ENCODE data around the gene SMG6. TPM values are rescaled to one million over a fixed set of nuclear protein-coding genes. Genes with fewer than 3 reads are reported as not detected.

SMG6 gene
- total and polyA plus RNA-seq, 2 donors: 30.0 to 31.0 TPM

DNA sequence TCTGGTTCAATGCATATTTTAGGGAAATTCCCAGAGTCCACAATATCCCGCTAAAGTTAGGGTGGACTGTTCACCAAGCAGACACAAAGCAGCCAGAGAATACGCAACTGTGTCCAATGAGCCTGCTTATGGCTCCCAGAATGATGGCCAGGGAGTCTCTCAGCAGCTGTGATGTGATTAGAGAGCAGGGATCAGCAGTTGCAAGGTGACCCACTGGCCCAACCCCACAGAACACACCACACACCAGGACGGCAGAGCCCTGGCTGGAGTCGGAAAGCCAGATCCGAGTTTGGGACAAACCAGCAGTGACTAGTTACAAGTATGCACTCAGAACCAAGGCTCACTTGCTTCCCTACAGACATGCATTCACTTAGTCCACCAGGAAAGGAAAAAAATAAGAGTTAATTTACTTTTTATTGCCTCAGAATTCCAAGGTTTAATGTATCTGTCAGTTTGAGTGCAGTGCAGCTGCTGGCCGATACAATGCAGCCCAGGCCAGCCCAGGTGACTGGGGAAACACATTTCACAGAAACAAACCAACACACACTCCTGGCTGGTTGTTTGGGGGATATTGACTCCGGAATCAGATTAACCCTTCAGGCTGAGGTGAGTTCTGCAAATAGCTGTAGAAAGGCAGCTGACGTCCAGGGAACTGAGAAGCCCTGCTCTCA is 127.0 kb downstream of the SMG6 start:
- no peak for DNase-seq (ENCODE audit: low read depth in 6 of 9, low spot score in 9 of 9)
- no peak overlapping the region for H3K4me3 ChIP-seq (ENCODE audit: low read length in 2 of 2)
- peaks cover 59 to 75% of the 10 kb centered on the region in 2 donors for H3K36me3 ChIP-seq (ENCODE audit: control insufficient read depth in 2 of 2, insufficient read depth in 2 of 2, low read length in 1 of 2)
- H3K27me3 ChIP-seq (ENCODE audit: control insufficient read depth in 2 of 2, insufficient read depth in 1 of 2, low read length in 1 of 2): no peaks in the 10 kb centered on the region
- peaks cover 0 to 7% of the 10 kb centered on the region in 2 donors for H3K9me3 ChIP-seq (ENCODE audit: control insufficient read depth in 2 of 2, insufficient read depth in 1 of 2, low read length in 1 of 2)
- WGBS: 93% methylated on average over 8 of the region's 8 CpGs
- peak overlapping the region; percentile 50 to 58 for H3K27ac ChIP-seq (ENCODE audit: low read depth in 1 of 2, low read length in 1 of 2)
- H3K4me1 ChIP-seq (ENCODE audit: control insufficient read depth in 2 of 2, insufficient read depth in 2 of 2, low read length in 2 of 2): peaks cover 0 to 77% of the 10 kb centered on the region in 2 donors

DNA sequence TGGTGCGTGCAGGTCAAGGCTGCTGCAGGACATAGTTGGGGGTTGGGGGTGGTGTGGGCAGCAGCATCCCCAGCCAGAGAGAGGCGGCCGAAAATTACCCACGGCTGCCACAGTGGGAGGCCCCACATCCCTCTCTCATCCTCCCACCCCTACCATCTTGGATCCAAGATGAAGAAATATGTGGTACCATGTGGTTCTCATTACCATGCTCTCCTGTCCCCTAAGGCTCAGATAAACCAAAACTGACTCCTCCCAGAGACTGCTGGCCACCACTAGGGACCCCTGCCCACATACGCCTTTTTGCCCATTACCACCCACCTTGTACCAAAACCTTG is 128.3 kb downstream of the SMG6 start:
- H3K4me3 ChIP-seq (ENCODE audit: low read length in 2 of 2): no peak overlapping the region
- no peaks in the 10 kb centered on the region for H3K27me3 ChIP-seq (ENCODE audit: control insufficient read depth in 2 of 2, insufficient read depth in 1 of 2, low read length in 1 of 2)
- 95% methylated on average over 5 of the region's 5 CpGs for WGBS
- no peak for DNase-seq (ENCODE audit: low read depth in 6 of 9, low spot score in 9 of 9)
- peaks cover 48 to 67% of the 10 kb centered on the region in 2 donors for H3K36me3 ChIP-seq (ENCODE audit: control insufficient read depth in 2 of 2, insufficient read depth in 2 of 2, low read length in 1 of 2)
- peak overlapping the region; percentile 37 to 57 for H3K27ac ChIP-seq (ENCODE audit: low read depth in 1 of 2, low read length in 1 of 2)
- H3K9me3 ChIP-seq (ENCODE audit: control insufficient read depth in 2 of 2, insufficient read depth in 1 of 2, low read length in 1 of 2): peaks cover 0 to 7% of the 10 kb centered on the region in 2 donors
- H3K4me1 ChIP-seq (ENCODE audit: control insufficient read depth in 2 of 2, insufficient read depth in 2 of 2, low read length in 2 of 2): peaks cover 0 to 68% of the 10 kb centered on the region in 2 donors

GRCh38 chr17:2174468-2175293 is 128.9 kb downstream of the SMG6 start:
- Histone ChIP-seq H3K4me1 (ENCODE audit: control insufficient read depth in 2 of 2, insufficient read depth in 2 of 2, low read length in 2 of 2) (peaks cover 0 to 63% of the 10 kb centered on the region in 2 donors), H3K27me3 (ENCODE audit: control insufficient read depth in 2 of 2, insufficient read depth in 1 of 2, low read length in 1 of 2) (no peaks in the 10 kb centered on the region), H3K9me3 (ENCODE audit: control insufficient read depth in 2 of 2, insufficient read depth in 1 of 2, low read length in 1 of 2) (peaks cover 0 to 7% of the 10 kb centered on the region in 2 donors), H3K4me3 (ENCODE audit: low read length in 2 of 2) (no peak overlapping the region), H3K36me3 (ENCODE audit: control insufficient read depth in 2 of 2, insufficient read depth in 2 of 2, low read length in 1 of 2) (peaks cover 51 to 68% of the 10 kb centered on the region in 2 donors), H3K27ac (ENCODE audit: low read depth in 1 of 2, low read length in 1 of 2) (peak overlapping the region; percentile 72 to 79)
- WGBS: 82% methylated on average over 24 of the region's 24 CpGs
- DNase-seq (ENCODE audit: low read depth in 6 of 9, low spot score in 9 of 9): no peak

DNA sequence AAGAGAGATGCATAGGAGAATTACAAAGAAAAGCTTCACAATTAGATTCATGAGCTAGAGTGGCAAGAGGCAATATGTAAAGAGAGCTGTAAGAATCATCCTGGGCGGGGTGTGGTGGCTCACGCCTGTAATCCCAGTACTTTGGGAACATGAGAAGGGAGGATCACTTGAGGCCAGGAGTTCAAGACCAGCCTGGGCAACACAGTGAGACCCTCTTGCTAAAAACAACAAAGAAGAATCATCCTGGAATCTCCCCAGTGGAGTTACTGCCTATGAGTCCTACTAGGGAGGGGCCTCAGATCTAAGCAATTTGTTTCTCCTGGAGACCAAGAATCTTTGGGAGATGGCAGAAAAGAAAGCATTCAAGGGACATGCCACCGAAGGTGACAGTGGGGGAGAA is 129.6 kb downstream of the SMG6 start:
- Histone ChIP-seq H3K36me3 (ENCODE audit: control insufficient read depth in 2 of 2, insufficient read depth in 2 of 2, low read length in 1 of 2) (peaks cover 58 to 74% of the 10 kb centered on the region in 2 donors), H3K27ac (ENCODE audit: low read depth in 1 of 2, low read length in 1 of 2) (peak overlapping the region; percentile 6 to 79), H3K9me3 (ENCODE audit: control insufficient read depth in 2 of 2, insufficient read depth in 1 of 2, low read length in 1 of 2) (peaks cover 0 to 7% of the 10 kb centered on the region in 2 donors), H3K27me3 (ENCODE audit: control insufficient read depth in 2 of 2, insufficient read depth in 1 of 2, low read length in 1 of 2) (no peaks in the 10 kb centered on the region), H3K4me1 (ENCODE audit: control insufficient read depth in 2 of 2, insufficient read depth in 2 of 2, low read length in 2 of 2) (peaks cover 0 to 60% of the 10 kb centered on the region in 2 donors), H3K4me3 (ENCODE audit: low read length in 2 of 2) (no peak overlapping the region)
- no peak for DNase-seq (ENCODE audit: low read depth in 6 of 9, low spot score in 9 of 9)
- 92% methylated on average over 3 of the region's 3 CpGs for WGBS

DNA sequence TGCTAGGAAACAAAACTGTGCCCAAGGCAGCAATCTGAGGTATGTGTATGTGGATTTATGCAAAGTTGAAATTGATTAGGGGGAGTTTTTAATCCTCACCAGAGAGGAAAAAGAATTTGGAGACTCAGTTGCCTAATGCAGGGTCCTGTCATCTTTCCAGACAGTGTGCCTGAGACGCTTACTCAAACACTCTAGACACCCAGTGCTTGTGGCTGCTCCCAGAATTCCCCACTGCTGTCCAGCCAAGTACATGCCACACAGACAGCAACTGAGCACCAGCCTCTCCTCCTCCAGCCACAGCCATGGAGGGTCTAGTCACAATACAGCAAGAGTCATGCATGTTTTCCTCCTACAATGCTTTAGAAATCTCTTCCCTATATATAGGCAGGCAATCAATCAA is 130.6 kb downstream of the SMG6 start:
- WGBS: 88% methylated on average over 1 of the region's 1 CpG
- Histone ChIP-seq H3K9me3 (ENCODE audit: control insufficient read depth in 2 of 2, insufficient read depth in 1 of 2, low read length in 1 of 2) (peaks cover 0 to 7% of the 10 kb centered on the region in 2 donors), H3K36me3 (ENCODE audit: control insufficient read depth in 2 of 2, insufficient read depth in 2 of 2, low read length in 1 of 2) (peaks cover 61 to 69% of the 10 kb centered on the region in 2 donors), H3K4me1 (ENCODE audit: control insufficient read depth in 2 of 2, insufficient read depth in 2 of 2, low read length in 2 of 2) (peaks cover 0 to 53% of the 10 kb centered on the region in 2 donors), H3K27me3 (ENCODE audit: control insufficient read depth in 2 of 2, insufficient read depth in 1 of 2, low read length in 1 of 2) (no peaks in the 10 kb centered on the region), H3K4me3 (ENCODE audit: low read length in 2 of 2) (no peak overlapping the region), H3K27ac (ENCODE audit: low read depth in 1 of 2, low read length in 1 of 2) (peak overlapping the region; percentile 36 to 84)
- no peak for DNase-seq (ENCODE audit: low read depth in 6 of 9, low spot score in 9 of 9)

- H3K36me3 ChIP-seq (ENCODE audit: control insufficient read depth in 2 of 2, insufficient read depth in 2 of 2, low read length in 1 of 2): peaks cover 61 to 62% of the 10 kb centered on the region in 2 donors
- peaks cover 0 to 46% of the 10 kb centered on the region in 2 donors for H3K4me1 ChIP-seq (ENCODE audit: control insufficient read depth in 2 of 2, insufficient read depth in 2 of 2, low read length in 2 of 2)
- no peak for DNase-seq (ENCODE audit: low read depth in 6 of 9, low spot score in 9 of 9)
- H3K27me3 ChIP-seq (ENCODE audit: control insufficient read depth in 2 of 2, insufficient read depth in 1 of 2, low read length in 1 of 2): no peaks in the 10 kb centered on the region
- peak overlapping the region; percentile 84 to 86 for H3K27ac ChIP-seq (ENCODE audit: low read depth in 1 of 2, low read length in 1 of 2)
- WGBS: 93% methylated on average over 16 of the region's 16 CpGs
- peaks cover 0 to 7% of the 10 kb centered on the region in 2 donors for H3K9me3 ChIP-seq (ENCODE audit: control insufficient read depth in 2 of 2, insufficient read depth in 1 of 2, low read length in 1 of 2)
- H3K4me3 ChIP-seq (ENCODE audit: low read length in 2 of 2): no peak overlapping the region
These were observed 131.3 kb downstream of the SMG6 start for GRCh38 chr17:2172077-2172851.

DNA sequence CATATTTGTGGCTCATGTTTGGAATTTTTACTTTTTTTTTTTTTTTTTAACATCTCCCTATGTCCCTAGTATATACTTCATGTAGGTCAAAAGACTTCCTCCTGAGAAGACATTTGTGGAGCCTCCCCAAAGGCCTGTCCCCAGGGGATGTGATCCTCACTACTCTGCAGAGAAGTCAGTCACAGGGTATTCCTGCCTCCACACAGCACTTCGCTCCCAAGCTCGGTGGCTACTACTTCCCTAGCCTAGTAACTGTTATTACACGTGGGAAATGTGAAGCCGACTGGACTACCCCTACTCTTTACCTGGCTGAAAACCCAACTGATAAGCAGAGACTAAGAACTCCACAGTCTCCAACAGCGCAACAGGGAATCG is 131.9 kb downstream of the SMG6 start:
- peaks cover 0 to 7% of the 10 kb centered on the region in 2 donors for H3K9me3 ChIP-seq (ENCODE audit: control insufficient read depth in 2 of 2, insufficient read depth in 1 of 2, low read length in 1 of 2)
- 90% methylated on average over 6 of the region's 6 CpGs for WGBS
- no peaks in the 10 kb centered on the region for H3K27me3 ChIP-seq (ENCODE audit: control insufficient read depth in 2 of 2, insufficient read depth in 1 of 2, low read length in 1 of 2)
- peak overlapping the region; percentile 84 to 86 for H3K27ac ChIP-seq (ENCODE audit: low read depth in 1 of 2, low read length in 1 of 2)
- peaks cover 0 to 40% of the 10 kb centered on the region in 2 donors for H3K4me1 ChIP-seq (ENCODE audit: control insufficient read depth in 2 of 2, insufficient read depth in 2 of 2, low read length in 2 of 2)
- no peak overlapping the region for H3K4me3 ChIP-seq (ENCODE audit: low read length in 2 of 2)
- peaks cover 58 to 59% of the 10 kb centered on the region in 2 donors for H3K36me3 ChIP-seq (ENCODE audit: control insufficient read depth in 2 of 2, insufficient read depth in 2 of 2, low read length in 1 of 2)
- DNase-seq (ENCODE audit: low read depth in 6 of 9, low spot score in 9 of 9): no peak

- no peak overlapping the region for H3K27ac ChIP-seq (ENCODE audit: low read depth in 1 of 2, low read length in 1 of 2)
- peaks cover 60 to 62% of the 10 kb centered on the region in 2 donors for H3K36me3 ChIP-seq (ENCODE audit: control insufficient read depth in 2 of 2, insufficient read depth in 2 of 2, low read length in 1 of 2)
These were observed 133.6 kb downstream of the SMG6 start for GRCh38 chr17:2170023-2170422.

More at GRCh38 chr17:2170023-2170422, 133.6 kb downstream of the SMG6 start:
- 90% methylated on average over 9 of the region's 9 CpGs for WGBS
- Histone ChIP-seq H3K9me3 (ENCODE audit: control insufficient read depth in 2 of 2, insufficient read depth in 1 of 2, low read length in 1 of 2) (peaks cover 0 to 3% of the 10 kb centered on the region in 2 donors), H3K27me3 (ENCODE audit: control insufficient read depth in 2 of 2, insufficient read depth in 1 of 2, low read length in 1 of 2) (no peaks in the 10 kb centered on the region), H3K4me3 (ENCODE audit: low read length in 2 of 2) (no peak overlapping the region), H3K4me1 (ENCODE audit: control insufficient read depth in 2 of 2, insufficient read depth in 2 of 2, low read length in 2 of 2) (peaks cover 0 to 25% of the 10 kb centered on the region in 2 donors)
- no peak for DNase-seq (ENCODE audit: low read depth in 6 of 9, low spot score in 9 of 9)
